HG02973 (cell line): Measurements from ENCODE around the gene CYP4F2.
"Not testable (repeated sequence)": the region's sequence is repeated elsewhere in the genome, so short reads cannot be mapped to it uniquely, and the experiment has no call there.

ENCODE experiments used
- ATAC-seq: cut with Tn5 transposase; IDR thresholded peaks from one replicate; pipeline ENCODE4 v1.9.1; 2021; ENCODE audit warnings: moderate library complexity; ENCODE audit not compliant: unreplicated experiment

Gene CYP4F2

GRCh38 chr19:15897738-15898276 is at the start of gene CYP4F2:
TSS of gene CYP4F2 (minus strand) at chr19:15898074. CDS start at chr19:15897611, 463 bp downstream.
- ATAC-seq: no peak

GRCh38 chr19:15945301-15945700 is 47.4 kb upstream of the CYP4F2 start:
- ATAC-seq: no peak

DNA sequence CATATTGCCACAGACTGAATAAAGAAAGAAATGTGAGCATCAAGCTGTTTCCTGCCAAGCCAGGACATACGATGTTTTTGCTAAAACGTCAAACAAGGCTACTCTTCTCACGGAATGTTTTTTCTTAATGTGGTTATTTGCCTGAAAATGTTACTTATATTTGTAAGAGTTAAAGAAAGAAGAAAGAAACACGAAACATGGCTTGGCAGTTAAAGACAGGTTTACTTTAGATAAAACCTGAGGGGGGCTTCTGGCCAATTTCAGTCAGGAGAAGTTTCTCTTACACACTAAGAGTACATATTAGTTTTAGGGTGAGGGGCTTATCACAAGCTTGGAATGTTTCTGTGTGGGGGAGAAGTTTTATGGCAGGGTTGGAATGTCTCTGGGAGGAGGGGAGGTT is 46.5 kb upstream of the CYP4F2 start:
- ATAC-seq: no peak

- no peak for ATAC-seq
Measured at GRCh38 chr19:15937771-15938170, 39.9 kb upstream of the CYP4F2 start.

DNA sequence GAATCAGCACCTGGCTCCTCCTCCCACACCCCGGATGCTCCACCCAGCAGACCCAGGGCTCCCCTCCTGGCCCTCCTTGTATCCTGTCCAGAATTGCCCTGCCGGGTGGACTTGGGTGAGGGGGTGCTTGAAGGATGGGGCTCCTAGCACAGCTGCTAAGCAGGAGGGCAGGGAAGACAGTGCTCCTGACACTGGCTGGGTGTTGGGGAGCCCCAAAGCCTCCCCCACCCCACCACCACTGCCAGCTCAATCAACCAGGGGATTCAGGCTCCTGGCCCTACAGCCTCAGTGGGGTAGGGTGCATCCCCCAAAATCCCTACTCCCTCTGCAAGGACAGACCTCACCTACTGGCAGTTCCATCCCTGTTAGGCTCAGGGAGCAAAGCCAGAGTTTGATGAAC is 39.1 kb upstream of the CYP4F2 start:
- no peak for ATAC-seq

DNA sequence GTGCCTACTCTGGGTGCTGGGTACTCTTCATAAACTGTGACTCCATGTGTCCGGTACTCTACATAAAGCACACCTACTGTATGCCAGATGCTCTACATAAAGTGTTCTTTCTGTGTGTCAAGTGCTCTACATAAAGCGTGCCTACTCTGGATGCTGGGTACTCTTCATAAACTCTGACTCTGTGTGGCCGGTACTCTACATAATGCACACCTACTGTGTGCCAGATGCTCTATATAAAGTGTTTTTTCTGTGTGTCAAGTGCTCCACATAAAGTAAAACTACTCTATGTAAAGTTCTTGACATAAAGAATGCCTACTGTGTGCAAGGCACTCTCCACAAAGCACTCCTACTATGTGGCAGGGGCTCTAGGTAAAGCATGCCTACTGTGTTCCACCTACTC is 38.3 kb upstream of the CYP4F2 start:
- no peak for ATAC-seq

- ATAC-seq: no peak
Measured at GRCh38 chr19:15935167-15935702, 37.4 kb upstream of the CYP4F2 start.

DNA sequence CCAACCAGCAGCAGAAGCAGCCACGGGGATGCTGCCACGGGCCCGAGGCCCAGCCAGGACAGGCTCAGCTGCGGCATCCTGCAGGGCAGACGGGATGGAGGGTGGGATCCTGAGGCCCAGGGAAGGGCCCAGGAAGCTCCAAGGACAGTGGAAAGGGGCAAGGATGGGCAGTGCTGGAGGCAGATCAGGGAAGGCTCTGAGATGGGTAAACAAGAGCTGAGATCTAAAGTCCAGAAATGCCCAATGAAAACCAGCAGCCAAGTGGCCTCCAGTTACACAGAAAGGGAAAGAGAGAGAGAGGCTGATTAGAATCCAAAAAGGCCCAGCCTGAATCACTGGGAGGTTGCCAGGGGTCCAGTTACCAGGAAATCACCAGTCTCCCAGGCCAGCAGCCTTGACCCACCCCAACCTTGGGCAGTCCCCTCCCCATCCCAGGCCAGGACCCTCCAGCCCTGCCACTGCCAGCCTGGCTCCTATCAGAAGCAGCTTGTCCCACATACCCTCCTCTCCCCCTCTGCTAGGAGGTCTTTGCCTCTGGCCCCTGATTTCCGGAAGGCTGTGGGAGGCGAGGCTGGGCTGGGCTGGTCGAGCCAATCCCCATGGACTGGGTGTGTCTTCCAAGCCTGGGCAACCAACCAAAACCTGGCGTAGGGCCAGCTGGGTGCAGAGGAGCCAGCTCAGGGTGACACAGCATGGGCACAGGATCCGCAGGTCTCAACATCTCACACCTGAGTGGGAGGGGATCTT is 36.6 kb upstream of the CYP4F2 start, which contains the start of gene CYP4F11:
Gene CYP4F11, minus strand, starts transcription at position 198 of the 747 bp plus-strand sequence. Its CDS starts 121 bp downstream, at position 77.
- ATAC-seq: no peak

- ATAC-seq: not testable (repeated sequence)
Measured at GRCh38 chr19:15933761-15934331, 36.0 kb upstream of the CYP4F2 start.

DNA sequence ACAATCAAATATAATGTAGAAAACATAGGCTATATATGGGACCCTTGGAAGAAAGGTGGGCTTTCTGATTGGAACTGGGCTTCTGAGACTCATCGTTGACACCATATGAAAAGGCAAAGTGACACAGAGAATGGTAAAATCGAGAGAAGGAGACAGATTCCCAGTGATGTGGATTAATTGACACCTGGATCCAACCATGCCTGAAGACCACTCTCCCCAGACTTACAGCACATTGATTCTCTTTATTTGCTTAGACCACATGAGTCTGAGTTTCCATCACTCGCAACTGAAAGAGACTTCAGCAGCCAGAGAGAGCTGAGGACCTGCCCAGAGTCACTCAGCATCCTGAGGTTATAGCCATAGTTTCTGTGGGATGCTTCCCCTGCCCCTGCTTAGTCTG is 30.4 kb upstream of the CYP4F2 start:
- no peak for ATAC-seq

DNA sequence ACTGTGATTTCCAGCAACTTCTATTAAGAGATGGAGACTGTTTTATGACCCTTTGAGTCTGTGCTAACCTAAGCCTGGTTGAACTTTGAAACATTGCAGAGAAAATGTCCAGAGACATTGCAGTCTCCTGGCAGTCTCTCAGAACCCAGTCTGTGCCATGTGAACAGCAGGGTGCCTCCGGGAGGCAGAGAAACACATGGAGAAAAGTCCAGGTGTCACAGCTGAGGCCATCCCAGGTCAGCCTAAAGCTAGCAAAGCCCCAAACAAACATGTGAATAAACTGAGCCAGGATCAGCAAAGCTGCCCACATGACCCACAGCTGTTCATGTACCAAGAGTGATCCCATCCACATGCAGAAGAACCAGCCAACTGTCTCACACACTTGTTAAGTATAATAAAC is 28.6 kb upstream of the CYP4F2 start:
- ATAC-seq: no peak

- no peak for ATAC-seq
Measured at GRCh38 chr19:15923702-15924101, 25.8 kb upstream of the CYP4F2 start.

DNA sequence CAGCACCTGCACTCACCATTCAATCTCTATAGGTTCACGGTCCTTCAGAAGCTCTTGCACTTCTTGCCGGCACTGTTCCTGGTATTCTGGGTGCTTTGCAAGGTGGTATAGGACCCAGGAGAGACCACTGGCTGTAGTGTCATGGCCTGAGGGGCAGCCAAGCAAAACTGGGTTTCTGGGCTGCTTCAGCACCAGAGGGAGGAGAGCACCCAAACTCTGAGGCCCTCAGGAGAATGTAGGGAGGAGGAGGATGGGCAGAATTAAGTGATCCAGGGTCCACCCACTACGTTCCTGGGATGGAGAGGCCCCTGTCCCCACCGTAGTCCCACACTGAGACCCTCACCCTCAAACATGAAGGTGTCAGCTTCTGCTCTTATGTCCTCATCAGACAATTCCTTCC is 24.1 kb upstream of the CYP4F2 start:
- ATAC-seq: no peak

- no peak for ATAC-seq
Measured at GRCh38 chr19:15919243-15919642, 21.4 kb upstream of the CYP4F2 start.

- ATAC-seq: no peak
Measured at GRCh38 chr19:15915109-15915508, 17.2 kb upstream of the CYP4F2 start.

DNA sequence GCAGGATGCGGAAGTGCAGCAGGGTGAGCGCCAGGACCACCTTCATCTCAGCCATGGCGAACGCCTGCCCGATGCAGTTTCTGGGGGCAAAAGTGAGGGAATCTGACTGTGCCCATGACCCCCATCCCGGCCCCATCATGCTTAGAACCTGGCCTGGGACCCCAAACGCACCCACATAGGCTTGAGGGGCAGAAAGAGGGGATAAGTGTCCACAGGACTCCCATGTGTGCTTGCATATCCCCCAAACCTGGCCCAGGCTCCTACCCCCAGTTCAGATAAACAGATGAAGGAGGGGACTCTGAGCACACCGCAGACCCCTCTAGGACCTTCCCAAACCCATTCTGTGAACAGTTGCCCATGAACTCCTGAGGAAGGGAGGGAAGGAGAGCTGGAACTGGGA is 16.0 kb upstream of the CYP4F2 start:
- ATAC-seq: no peak

DNA sequence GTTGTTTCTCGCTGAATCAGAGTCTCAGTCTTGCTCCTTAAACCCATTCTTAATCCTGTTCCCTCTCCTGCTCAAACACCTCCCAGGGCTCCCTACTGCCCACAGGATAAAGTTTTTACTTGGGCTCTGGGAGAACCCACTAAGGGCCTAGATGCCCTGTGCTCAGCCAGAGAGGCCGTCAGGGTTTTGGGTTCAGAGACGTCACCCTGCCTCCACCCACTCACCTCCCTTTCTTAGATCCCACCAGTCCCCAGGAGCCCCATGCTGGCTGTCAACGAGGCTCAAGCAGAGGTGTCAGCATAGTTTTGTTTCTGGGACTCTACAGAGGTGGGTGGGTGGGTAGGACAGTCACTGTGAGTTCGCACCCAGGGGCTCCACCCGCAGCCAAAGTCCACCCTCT is 15.5 kb upstream of the CYP4F2 start:
- no peak for ATAC-seq

GRCh38 chr19:15911599-15912235 is 13.8 kb upstream of the CYP4F2 start:
- ATAC-seq: no peak

GRCh38 chr19:15905026-15905425 is 7.2 kb upstream of the CYP4F2 start:
- no peak for ATAC-seq

GRCh38 chr19:15902898-15903297 is 5.0 kb upstream of the CYP4F2 start:
- ATAC-seq: not testable (repeated sequence)

- ATAC-seq: no peak
Measured at GRCh38 chr19:15902254-15902653, 4.4 kb upstream of the CYP4F2 start.

DNA sequence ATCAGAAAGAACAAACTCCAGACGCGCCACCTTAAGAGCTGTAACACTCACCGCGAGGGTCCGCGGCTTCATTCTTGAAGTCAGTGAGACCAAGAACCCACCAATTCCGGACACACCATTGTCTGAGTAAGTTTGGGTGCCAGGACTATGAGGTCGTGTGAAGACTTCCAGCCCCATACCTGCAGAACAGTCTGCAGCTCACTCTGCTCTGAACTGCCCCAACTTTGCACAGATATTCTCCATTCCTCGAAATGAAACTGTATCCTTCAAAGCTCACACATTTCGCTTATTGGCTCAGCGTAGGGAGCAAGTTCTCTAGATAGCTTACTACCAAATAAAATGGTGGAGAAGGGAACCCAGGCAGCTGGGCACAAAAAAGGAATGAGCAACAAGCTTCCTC is 2.6 kb upstream of the CYP4F2 start:
- ATAC-seq: no peak
